ENCODE results near the gene AADACL3.

AADACL3 gene

GRCh38 chr1:12745126-12745991, 29.4 kb downstream of the AADACL3 start:
- TF ChIP-seq CTCF (IDR thresholded peaks at IDR 0.05): no peak

- no peak for TF ChIP-seq CTCF (IDR thresholded peaks at IDR 0.05)
Measured at GRCh38 chr1:12745992-12746323, 30.0 kb downstream of the AADACL3 start, which contains the start of gene CFAP107. Gene CFAP107 (plus strand): TSS chr1:12746200. CDS start chr1:12746431, 231 bp downstream.

- no peak for TF ChIP-seq CTCF (IDR thresholded peaks at IDR 0.05)
Measured at GRCh38 chr1:12748778-12749355, 33.0 kb downstream of the AADACL3 start.

- no peak for TF ChIP-seq CTCF (IDR thresholded peaks at IDR 0.05)
Measured at GRCh38 chr1:12754738-12755137, 38.8 kb downstream of the AADACL3 start.

GRCh38 chr1:12756273-12756672, 40.4 kb downstream of the AADACL3 start:
- TF ChIP-seq CTCF (IDR thresholded peaks at IDR 0.05): no peak

- TF ChIP-seq CTCF (IDR thresholded peaks at IDR 0.05): no peak
Measured at GRCh38 chr1:12756768-12757413, 41.0 kb downstream of the AADACL3 start.

GRCh38 chr1:12757836-12758235, 41.9 kb downstream of the AADACL3 start:
- no peak for TF ChIP-seq CTCF (IDR thresholded peaks at IDR 0.05)
